HEK293 (cell line): ENCODE results near the gene EPSTI1.
A peak's percentile ranks its signal among the peaks of the same experiment; 100 is the strongest.

Source experiments
- CTCF ChIA-PET: fragments of 350-600 bp; formaldehyde crosslinking; extraction: SDS; loops from one replicate; lab custom pipeline; 2021; ENCODE audit warnings: antibody characterized with exemption; lab: Yijun Ruan, JAX
- POLR2A ChIA-PET: fragments of 300-600 bp; formaldehyde crosslinking; extraction: SDS; loops from one replicate; lab custom pipeline; 2020; ENCODE audit warnings: antibody characterized with exemption, inconsistent platforms; lab: Yijun Ruan, JAX
- H3K27ac ChIP-seq: fragments of 200-500 bp; sonication (Bioruptor generic); 2 replicates; pipeline ENCODE4 v1.5.1; 2014; ENCODE audit warnings: low read depth, low read length, control low read depth, inconsistent platforms; ENCODE audit errors: extremely low read depth
- H3K36me3 ChIP-seq, 2 experiments: fragments of 200-500 bp in 1 of 2; sonication (Bioruptor generic) in 1 of 2; 1 replicate in 1 of 2; 2 replicates in 1 of 2; pipeline ENCODE4 v1.5.1; 2014 to 2017; ENCODE audit warnings: inconsistent platforms in 2 of 2, low read length in 2 of 2; ENCODE audit not compliant: control insufficient read depth in 2 of 2, insufficient read depth in 1 of 2
- H3K4me1 ChIP-seq: fragments of 200-500 bp; sonication (Bioruptor generic); 2 replicates; pipeline ENCODE4 v1.5.1; 2014; ENCODE audit warnings: mild to moderate bottlenecking, low read length, inconsistent platforms; ENCODE audit not compliant: control insufficient read depth, insufficient read depth
- H3K4me3 ChIP-seq: 2 replicates; pipeline ENCODE4 v1.5.1; 2011; ENCODE audit warnings: low read depth, mild to moderate bottlenecking, control low read depth, low read length, moderate library complexity
- H3K9me3 ChIP-seq: fragments of 200-500 bp; sonication (Bioruptor generic); 2 replicates; pipeline ENCODE4 v1.5.1; 2014; ENCODE audit warnings: low read depth, low read length, inconsistent platforms; ENCODE audit not compliant: control insufficient read depth, insufficient read depth
- ELK4 ChIP-seq: IDR thresholded peaks from 2 replicates; pipeline ENCODE4 v1.6.1; 2011; ENCODE audit warnings: mild to moderate bottlenecking, low read depth, low read length, borderline replicate concordance
- GLI4 ChIP-seq: fragments of 450-650 bp; formaldehyde crosslinking; IDR thresholded peaks from 2 replicates; pipeline ENCODE4 v1.5.1; 2016; ENCODE audit warnings: missing biosample characterization, missing genetic modification characterization
- GLIS1 ChIP-seq: fragments of 450-650 bp; formaldehyde crosslinking; IDR thresholded peaks from 2 replicates; pipeline ENCODE4 v1.5.1; 2016; ENCODE audit warnings: missing biosample characterization, missing genetic modification characterization
- GLIS2 ChIP-seq: fragments of 450-650 bp; formaldehyde crosslinking; IDR thresholded peaks from 2 replicates; pipeline ENCODE4 v1.5.1; 2016; ENCODE audit warnings: missing biosample characterization, missing genetic modification characterization
- KLF16 ChIP-seq: fragments of 450-650 bp; formaldehyde crosslinking; IDR thresholded peaks from 2 replicates; pipeline ENCODE4 v1.5.1; 2017; ENCODE audit warnings: missing biosample characterization, missing genetic modification characterization
- MEIS1 ChIP-seq: sonication (generic); formaldehyde crosslinking; IDR thresholded peaks from 2 replicates; pipeline ENCODE4 v1.8.1; 2022; ENCODE audit warnings: missing genetic modification reagents, mild to moderate bottlenecking, borderline replicate concordance
- ZBTB17 ChIP-seq: fragments of 450-650 bp; formaldehyde crosslinking; IDR thresholded peaks from 2 replicates; pipeline ENCODE4 v1.5.1; 2016; ENCODE audit warnings: missing biosample characterization, missing genetic modification characterization
- ZBTB20 ChIP-seq: fragments of 450-650 bp; formaldehyde crosslinking; IDR thresholded peaks from 2 replicates; pipeline ENCODE4 v1.5.1; 2016; ENCODE audit warnings: missing biosample characterization, missing genetic modification characterization
- ZBTB8A ChIP-seq: fragments of 450-650 bp; formaldehyde crosslinking; IDR thresholded peaks from 2 replicates; pipeline ENCODE4 v1.5.1; 2016; ENCODE audit warnings: missing biosample characterization, missing genetic modification characterization
- ZFP3 ChIP-seq: fragments of 450-650 bp; formaldehyde crosslinking; IDR thresholded peaks from 2 replicates; pipeline ENCODE4 v1.5.1; 2016; ENCODE audit warnings: low read depth, missing biosample characterization, missing genetic modification characterization
- ZFP69B ChIP-seq: fragments of 450-650 bp; formaldehyde crosslinking; IDR thresholded peaks from 2 replicates; pipeline ENCODE4 v1.5.1; 2016; ENCODE audit warnings: missing biosample characterization, missing genetic modification characterization
- ZIC2 ChIP-seq: fragments of 450-650 bp; formaldehyde crosslinking; IDR thresholded peaks from 2 replicates; pipeline ENCODE4 v1.5.1; 2016; ENCODE audit warnings: missing biosample characterization, missing genetic modification characterization
- ZNF121 ChIP-seq: fragments of 450-650 bp; formaldehyde crosslinking; IDR thresholded peaks from 2 replicates; pipeline ENCODE4 v1.5.1; 2016; ENCODE audit warnings: missing biosample characterization, missing genetic modification characterization
- ZNF23 ChIP-seq: fragments of 450-650 bp; formaldehyde crosslinking; IDR thresholded peaks from 2 replicates; pipeline ENCODE4 v1.5.1; 2016; ENCODE audit warnings: missing biosample characterization, missing genetic modification characterization, borderline replicate concordance
- ZNF266 ChIP-seq: fragments of 450-650 bp; formaldehyde crosslinking; IDR thresholded peaks from 2 replicates; pipeline ENCODE4 v1.5.1; 2016; ENCODE audit warnings: missing biosample characterization, missing genetic modification characterization, low read depth
- ZNF335 ChIP-seq: fragments of 450-650 bp; formaldehyde crosslinking; conservative IDR thresholded peaks from 2 replicates; pipeline ENCODE4 v1.5.1; 2016; ENCODE audit warnings: missing biosample characterization, missing genetic modification characterization
- ZNF354C ChIP-seq: fragments of 450-650 bp; formaldehyde crosslinking; IDR thresholded peaks from 2 replicates; pipeline ENCODE4 v1.5.1; 2016; ENCODE audit warnings: missing biosample characterization, missing genetic modification characterization, low read depth, borderline replicate concordance
- ZNF394 ChIP-seq: fragments of 450-650 bp; formaldehyde crosslinking; IDR thresholded peaks from 2 replicates; pipeline ENCODE4 v1.5.1; 2016; ENCODE audit warnings: missing biosample characterization, missing genetic modification characterization, mild to moderate bottlenecking, moderate library complexity, borderline replicate concordance
- ZNF433 ChIP-seq: fragments of 450-650 bp; formaldehyde crosslinking; IDR thresholded peaks from 2 replicates; pipeline ENCODE4 v1.5.1; 2016; ENCODE audit warnings: missing biosample characterization, missing genetic modification characterization, low read depth
- ZNF610 ChIP-seq: fragments of 450-650 bp; formaldehyde crosslinking; IDR thresholded peaks from 2 replicates; pipeline ENCODE4 v1.5.1; 2016; ENCODE audit warnings: missing biosample characterization, missing genetic modification characterization, borderline replicate concordance
- ZNF623 ChIP-seq: fragments of 450-650 bp; formaldehyde crosslinking; IDR thresholded peaks from 2 replicates; pipeline ENCODE4 v1.5.1; 2016; ENCODE audit warnings: missing biosample characterization, missing genetic modification characterization
- ZNF660 ChIP-seq: fragments of 450-650 bp; IDR thresholded peaks from 2 replicates; pipeline ENCODE4 v1.5.1; 2018; ENCODE audit warnings: missing biosample characterization, mild to moderate bottlenecking, missing genetic modification characterization
- ZNF677 ChIP-seq: fragments of 450-650 bp; IDR thresholded peaks from 2 replicates; pipeline ENCODE4 v1.5.0; 2018; ENCODE audit warnings: missing biosample characterization, mild to moderate bottlenecking, missing genetic modification characterization, moderate library complexity
- ZNF701 ChIP-seq: fragments of 450-650 bp; formaldehyde crosslinking; IDR thresholded peaks from 2 replicates; pipeline ENCODE4 v1.5.1; 2016; ENCODE audit warnings: missing biosample characterization, missing genetic modification characterization
- ZNF837 ChIP-seq: fragments of 450-650 bp; formaldehyde crosslinking; IDR thresholded peaks from 2 replicates; pipeline ENCODE4 v1.5.1; 2016; ENCODE audit warnings: missing biosample characterization, missing genetic modification characterization
- TF ChIP-seq, protein P1 (sequence below): fragments of 450-650 bp; formaldehyde crosslinking; optimal IDR thresholded peaks from 2 replicates; pipeline ENCODE3; 2016; ENCODE audit warnings: missing biosample characterization, mild to moderate bottlenecking, missing genetic modification characterization
- TF ChIP-seq, protein P2 (sequence below): fragments of 450-650 bp; IDR thresholded peaks from 2 replicates; pipeline ENCODE4 v1.5.1; 2018; ENCODE audit warnings: missing biosample characterization, mild to moderate bottlenecking, missing genetic modification characterization
- TF ChIP-seq, protein P3 (sequence below): fragments of 450-650 bp; formaldehyde crosslinking; IDR thresholded peaks from 2 replicates; pipeline ENCODE4 v1.5.1; 2017; ENCODE audit warnings: missing biosample characterization, missing genetic modification characterization

The EPSTI1 gene

GRCh38 chr13:42991898-42992763, at the start of gene EPSTI1:
TSS of gene EPSTI1 (minus strand) at chr13:42992241. CDS start at chr13:42992165, 76 bp downstream.
- Histone ChIP-seq H3K9me3 (no peaks in the 10 kb centered on the region), H3K4me3 (peak within 1 kb of the TSS; percentile 41), H3K36me3 (no peaks in the 10 kb centered on the region), H3K4me1 (no peaks in the 10 kb centered on the region), H3K27ac (peak within 1 kb of the TSS; percentile 49; the same call in 1 of the 2 replicates)
- CTCF ChIA-PET, result interaction anchor here (1.2 kb wide), 1 partner anchor 22 kb away, joined by 3 read pairs; no protein-coding TSS in a partner anchor
- TF ChIP-seq ZIC2 (tag by site-specific recombination), result peak; percentile 67
- peak; percentile 84 for TF ChIP-seq GLIS2
- TF ChIP-seq ZNF23, result no peak
- peak; percentile 8; the same call in 1 of the 2 replicates for TF ChIP-seq ZNF394
- peak; percentile 86 for TF ChIP-seq GLIS1 (tag by site-specific recombination)
- TF ChIP-seq, protein P1, sequence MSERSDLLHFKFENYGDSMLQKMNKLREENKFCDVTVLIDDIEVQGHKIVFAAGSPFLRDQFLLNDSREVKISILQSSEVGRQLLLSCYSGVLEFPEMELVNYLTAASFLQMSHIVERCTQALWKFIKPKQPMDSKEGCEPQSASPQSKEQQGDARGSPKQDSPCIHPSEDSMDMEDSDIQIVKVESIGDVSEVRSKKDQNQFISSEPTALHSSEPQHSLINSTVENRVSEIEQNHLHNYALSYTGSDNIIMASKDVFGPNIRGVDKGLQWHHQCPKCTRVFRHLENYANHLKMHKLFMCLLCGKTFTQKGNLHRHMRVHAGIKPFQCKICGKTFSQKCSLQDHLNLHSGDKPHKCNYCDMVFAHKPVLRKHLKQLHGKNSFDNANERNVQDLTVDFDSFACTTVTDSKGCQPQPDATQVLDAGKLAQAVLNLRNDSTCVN (tag by site-specific recombination), result peak; percentile 57
- TF ChIP-seq ZBTB20 (tag by site-specific recombination), result peak; percentile 82
- peak; percentile 41; the same call in 1 of the 2 replicates for TF ChIP-seq ZNF335 (tag by site-specific recombination)
- 0 out of 2 replicates have a peak, but pooled peaks have one; percentile 31 for TF ChIP-seq ZNF660
- peak; percentile 62 for TF ChIP-seq ZBTB8A (tag by site-specific recombination)
- TF ChIP-seq MEIS1, result no peak
- TF ChIP-seq ZNF433 (tag by site-specific recombination), result no peak
- TF ChIP-seq ZFP69B (tag by site-specific recombination), result 0 out of 2 replicates have a peak, but pooled peaks have one; percentile 17
- POLR2A ChIA-PET, result interaction anchor here (0.7 to 1.4 kb wide), 3 partner anchors 29 to 66 kb away, joined by 3 to 5 read pairs (median 3); no protein-coding TSS in a partner anchor

DNA sequence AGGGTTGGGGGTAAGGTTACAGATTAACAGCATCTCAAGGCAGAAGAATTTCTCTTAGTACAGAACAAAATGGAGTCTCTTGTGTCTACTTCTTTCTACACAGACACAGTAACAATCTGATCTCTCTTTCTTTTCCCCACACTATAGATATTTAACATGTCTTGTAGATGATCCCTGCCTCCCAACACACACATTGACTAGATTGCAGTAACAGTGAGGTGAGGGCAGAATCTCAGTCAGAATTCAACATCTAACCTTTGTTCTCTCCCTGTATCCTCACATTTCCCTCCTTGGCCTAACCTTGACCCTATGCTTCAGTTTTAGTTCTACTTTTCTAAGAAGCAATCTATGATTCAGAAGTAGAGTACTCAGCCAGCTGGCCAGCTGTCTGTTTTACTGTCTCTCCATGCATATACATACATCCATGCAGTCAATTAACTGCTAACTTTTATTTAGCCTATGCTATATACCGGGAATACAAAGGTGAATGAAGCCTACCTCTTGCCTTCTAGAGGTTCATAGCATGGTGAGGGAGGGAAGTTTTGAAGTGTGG, 49.4 kb upstream of the EPSTI1 start:
- no peak for TF ChIP-seq ZBTB17 (tag by site-specific recombination)
- TF ChIP-seq ZNF837 (tag by site-specific recombination), result no peak
- no peak for TF ChIP-seq ZNF266 (tag by site-specific recombination)
- TF ChIP-seq ZNF701 (tag by site-specific recombination), result no peak
- TF ChIP-seq ZNF354C, result no peak
- TF ChIP-seq ZFP3 (tag by site-specific recombination), result no peak
- no peak for TF ChIP-seq ZNF610 (tag by site-specific recombination)
- no peak for TF ChIP-seq ZNF677 (tag by site-specific recombination)
- TF ChIP-seq, protein P2, sequence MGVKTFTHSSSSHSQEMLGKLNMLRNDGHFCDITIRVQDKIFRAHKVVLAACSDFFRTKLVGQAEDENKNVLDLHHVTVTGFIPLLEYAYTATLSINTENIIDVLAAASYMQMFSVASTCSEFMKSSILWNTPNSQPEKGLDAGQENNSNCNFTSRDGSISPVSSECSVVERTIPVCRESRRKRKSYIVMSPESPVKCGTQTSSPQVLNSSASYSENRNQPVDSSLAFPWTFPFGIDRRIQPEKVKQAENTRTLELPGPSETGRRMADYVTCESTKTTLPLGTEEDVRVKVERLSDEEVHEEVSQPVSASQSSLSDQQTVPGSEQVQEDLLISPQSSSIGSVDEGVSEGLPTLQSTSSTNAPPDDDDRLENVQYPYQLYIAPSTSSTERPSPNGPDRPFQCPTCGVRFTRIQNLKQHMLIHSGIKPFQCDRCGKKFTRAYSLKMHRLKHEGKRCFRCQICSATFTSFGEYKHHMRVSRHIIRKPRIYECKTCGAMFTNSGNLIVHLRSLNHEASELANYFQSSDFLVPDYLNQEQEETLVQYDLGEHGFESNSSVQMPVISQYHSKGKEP, result no peak
- no peak for TF ChIP-seq GLI4 (tag by site-specific recombination)
- TF ChIP-seq ELK4, result no peak
- TF ChIP-seq, protein P3, sequence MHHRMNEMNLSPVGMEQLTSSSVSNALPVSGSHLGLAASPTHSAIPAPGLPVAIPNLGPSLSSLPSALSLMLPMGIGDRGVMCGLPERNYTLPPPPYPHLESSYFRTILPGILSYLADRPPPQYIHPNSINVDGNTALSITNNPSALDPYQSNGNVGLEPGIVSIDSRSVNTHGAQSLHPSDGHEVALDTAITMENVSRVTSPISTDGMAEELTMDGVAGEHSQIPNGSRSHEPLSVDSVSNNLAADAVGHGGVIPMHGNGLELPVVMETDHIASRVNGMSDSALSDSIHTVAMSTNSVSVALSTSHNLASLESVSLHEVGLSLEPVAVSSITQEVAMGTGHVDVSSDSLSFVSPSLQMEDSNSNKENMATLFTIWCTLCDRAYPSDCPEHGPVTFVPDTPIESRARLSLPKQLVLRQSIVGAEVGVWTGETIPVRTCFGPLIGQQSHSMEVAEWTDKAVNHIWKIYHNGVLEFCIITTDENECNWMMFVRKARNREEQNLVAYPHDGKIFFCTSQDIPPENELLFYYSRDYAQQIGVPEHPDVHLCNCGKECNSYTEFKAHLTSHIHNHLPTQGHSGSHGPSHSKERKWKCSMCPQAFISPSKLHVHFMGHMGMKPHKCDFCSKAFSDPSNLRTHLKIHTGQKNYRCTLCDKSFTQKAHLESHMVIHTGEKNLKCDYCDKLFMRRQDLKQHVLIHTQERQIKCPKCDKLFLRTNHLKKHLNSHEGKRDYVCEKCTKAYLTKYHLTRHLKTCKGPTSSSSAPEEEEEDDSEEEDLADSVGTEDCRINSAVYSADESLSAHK, result no peak
- TF ChIP-seq ZNF623 (tag by site-specific recombination), result no peak
- TF ChIP-seq KLF16, result no peak
- TF ChIP-seq ZNF121 (tag by site-specific recombination), result no peak
- CTCF ChIA-PET, result no interaction called here
- POLR2A ChIA-PET, result no interaction called here
- Histone ChIP-seq H3K4me3 (no peak overlapping the region), H3K9me3 (no peaks in the 10 kb centered on the region), H3K36me3 (no peaks in the 10 kb centered on the region), H3K4me1 (no peaks in the 10 kb centered on the region), H3K27ac (no peak overlapping the region)
